Right atrium auricular region (tissue), 2 donors: ENCODE results near the gene CLDN5. TPM values are rescaled to one million over a fixed set of nuclear protein-coding genes. Genes with fewer than 3 reads are reported as not detected.

Experiments
- DNase-seq: peaks from one replicate; pipeline ENCODE4 v3.0.0-alpha.2; 2019; ENCODE audit warnings: low spot score
- H3K27ac ChIP-seq, 2 donors: fragments of 200-600 bp; sonication (generic); 1 replicate in 1 of 2; 2 replicates in 1 of 2; pipeline ENCODE4 v1.5.1; 2016 to 2019
- H3K27me3 ChIP-seq, 2 donors: fragments of 200-600 bp; sonication (generic); one replicate each; pipeline versions ENCODE4 v1.5.1 to v1.6.0; 2017 to 2019
- H3K36me3 ChIP-seq: fragments of 200-600 bp; sonication (generic); one replicate; pipeline ENCODE4 v1.5.1; 2016
- H3K4me1 ChIP-seq, 2 donors: fragments of 200-600 bp; sonication (generic); one replicate each; pipeline versions ENCODE4 v1.5.1 to v1.6.0; 2017 to 2019
- H3K4me3 ChIP-seq, 2 donors: fragments of 200-600 bp; sonication (generic); 1 replicate in 1 of 2; 2 replicates in 1 of 2; pipeline ENCODE4 v1.5.1; 2017 to 2019; ENCODE audit warnings: mild to moderate bottlenecking in 1 of 2, moderate library complexity in 1 of 2
- H3K9me3 ChIP-seq, 2 donors: fragments of 200-600 bp; sonication (generic); one replicate each; pipeline ENCODE4 v1.5.1; 2019
- CTCF ChIP-seq, 2 donors: fragments of 200-600 bp; sonication (generic); IDR thresholded peaks; one replicate each; pipeline ENCODE4 v1.5.1; 2019; ENCODE audit warnings: antibody characterized with exemption in 2 of 2
- total RNA-seq, 2 donors: library from RNA; depleted of rRNA; stranded (reverse); fragments of >200 nt; gene quantifications; one replicate each; pipeline ENCODE4 v1.1.0, GENCODE V29; 2016

CLDN5 gene
- total RNA-seq, 2 donors from 2014 or later: 16.7 to 44.3 TPM

DNA sequence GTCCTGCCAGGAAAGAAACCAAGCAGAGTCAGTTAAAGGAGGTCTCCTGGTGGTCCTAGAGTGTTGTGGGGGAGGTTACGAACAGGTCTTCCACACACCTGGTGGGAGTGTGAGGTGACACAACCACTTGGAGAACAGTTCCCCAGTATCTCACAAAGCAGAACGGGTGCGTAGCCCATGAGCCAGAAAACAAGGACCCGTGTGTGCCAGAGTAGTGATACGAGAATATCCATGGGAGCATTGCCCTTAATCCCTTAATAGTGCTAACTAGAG, 21.7 kb upstream of the CLDN5 start:
- Histone ChIP-seq H3K4me3 (no peak overlapping the region), H3K27ac (no peak overlapping the region), H3K4me1 (no peaks in the 10 kb centered on the region), H3K9me3 (no peaks in the 10 kb centered on the region), H3K36me3 (no peaks in the 10 kb centered on the region), H3K27me3 (no peaks in the 10 kb centered on the region)
- DNase-seq: no peak
- no peak for TF ChIP-seq CTCF (IDR thresholded peaks at IDR 0.05)

DNA sequence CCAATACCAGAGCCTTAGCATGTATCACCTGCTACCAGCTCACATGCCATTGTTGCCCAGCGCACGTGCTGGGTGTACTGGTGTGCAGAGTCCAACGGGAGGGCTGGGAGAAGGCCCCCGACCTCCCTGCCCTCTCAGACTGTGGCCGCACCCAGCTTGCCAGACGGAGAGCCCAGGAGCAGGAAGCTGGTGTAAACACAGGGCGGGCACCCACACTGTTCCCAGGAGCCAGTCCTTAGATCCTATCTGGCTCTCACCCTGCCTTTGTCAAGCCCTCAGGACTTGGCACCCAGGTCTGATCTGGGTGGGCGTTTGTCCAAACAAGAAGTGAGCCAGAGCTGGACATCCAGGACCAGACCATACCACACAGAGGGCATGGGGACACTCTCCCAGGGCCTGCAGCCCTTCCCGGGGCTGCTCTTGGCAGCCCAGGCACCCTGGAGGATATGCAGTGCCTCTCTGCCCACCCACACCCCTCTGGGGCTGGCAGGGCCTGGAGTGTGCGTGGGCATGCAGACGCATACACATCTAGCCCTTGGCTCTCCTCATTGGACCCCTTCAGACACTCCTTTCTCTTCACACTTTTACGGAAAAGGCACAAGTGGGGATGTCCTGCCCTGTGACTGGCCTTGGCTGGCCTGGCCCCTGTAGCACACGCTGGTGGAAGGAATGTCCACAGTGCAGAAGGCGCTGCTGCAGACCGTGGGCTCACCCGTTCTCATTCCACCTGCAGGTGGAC, 19.9 kb upstream of the CLDN5 start:
- Histone ChIP-seq H3K27me3 (no peaks in the 10 kb centered on the region), H3K27ac (no peak overlapping the region), H3K4me1 (no peaks in the 10 kb centered on the region), H3K9me3 (no peaks in the 10 kb centered on the region), H3K4me3 (no peak overlapping the region), H3K36me3 (no peaks in the 10 kb centered on the region)
- DNase-seq: no peak
- TF ChIP-seq CTCF (IDR thresholded peaks at IDR 0.05): no peak

DNA sequence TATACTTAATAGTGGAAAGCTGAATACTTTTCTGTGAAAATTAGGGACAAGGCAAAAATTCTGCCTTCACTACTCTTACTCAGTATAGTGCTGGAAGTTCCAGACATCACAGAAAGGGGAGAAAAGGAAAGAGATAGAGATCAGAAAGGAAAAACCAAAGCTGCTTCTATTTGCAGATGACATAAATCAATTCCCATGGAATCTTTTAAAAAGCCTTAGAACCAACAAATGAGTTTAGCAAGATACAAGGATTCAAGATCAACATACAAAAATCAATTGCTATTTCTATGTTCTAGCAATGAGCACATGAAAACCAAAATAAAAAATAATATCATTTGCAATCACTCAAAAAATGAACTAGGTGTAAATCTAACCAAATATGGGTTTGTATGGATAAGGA, 16.2 kb upstream of the CLDN5 start:
- no peaks in the 10 kb centered on the region for H3K4me1 ChIP-seq
- no peaks in the 10 kb centered on the region for H3K9me3 ChIP-seq
- H3K27ac ChIP-seq: no peak overlapping the region
- no peak overlapping the region for H3K4me3 ChIP-seq
- H3K36me3 ChIP-seq: no peaks in the 10 kb centered on the region
- TF ChIP-seq CTCF (IDR thresholded peaks at IDR 0.05): no peak
- no peak for DNase-seq
- no peaks in the 10 kb centered on the region for H3K27me3 ChIP-seq

- H3K36me3 ChIP-seq: no peaks in the 10 kb centered on the region
- H3K4me3 ChIP-seq: no peak overlapping the region
- no peak for TF ChIP-seq CTCF (IDR thresholded peaks at IDR 0.05)
- H3K4me1 ChIP-seq: no peaks in the 10 kb centered on the region
- H3K27me3 ChIP-seq: no peaks in the 10 kb centered on the region
- no peaks in the 10 kb centered on the region for H3K9me3 ChIP-seq
- no peak for DNase-seq
- no peak overlapping the region for H3K27ac ChIP-seq
These were observed 13.8 kb upstream of the CLDN5 start for GRCh38 chr22:19537941-19538488.

- no peak overlapping the region for H3K27ac ChIP-seq
- H3K27me3 ChIP-seq: no peaks in the 10 kb centered on the region
- H3K4me3 ChIP-seq: no peak overlapping the region
- no peak for DNase-seq
- no peak for TF ChIP-seq CTCF (IDR thresholded peaks at IDR 0.05)
- H3K36me3 ChIP-seq: no peaks in the 10 kb centered on the region
- H3K9me3 ChIP-seq: no peaks in the 10 kb centered on the region
- H3K4me1 ChIP-seq: no peaks in the 10 kb centered on the region
These were observed 12.4 kb upstream of the CLDN5 start for GRCh38 chr22:19536564-19536963.

GRCh38 chr22:19535001-19535400, 10.8 kb upstream of the CLDN5 start:
- no peak for DNase-seq
- no peak for TF ChIP-seq CTCF (IDR thresholded peaks at IDR 0.05)
- no peaks in the 10 kb centered on the region for H3K27me3 ChIP-seq

More at GRCh38 chr22:19535001-19535400, 10.8 kb upstream of the CLDN5 start:
- Histone ChIP-seq H3K4me3 (no peak overlapping the region), H3K4me1 (no peaks in the 10 kb centered on the region), H3K9me3 (no peaks in the 10 kb centered on the region), H3K27ac (no peak overlapping the region), H3K36me3 (no peaks in the 10 kb centered on the region)
